IgD-negative memory B cell (primary cell): ENCODE data around the gene THOC6. TPM values are rescaled to one million over a fixed set of nuclear protein-coding genes. Genes with fewer than 3 reads are reported as not detected.

Source experiments
- H3K27ac Mint-ChIP-seq, 3 donors: one replicate each; pipeline ENCODE4 v1.8.0; 2020 to 2022; ENCODE audit warnings: mild to moderate bottlenecking in 3 of 3, mixed read lengths in 3 of 3, moderate library complexity in 1 of 3
- H3K27me3 Mint-ChIP-seq: one replicate; pipeline ENCODE4 v1.8.0; 2021; ENCODE audit warnings: mixed read lengths
- H3K36me3 Mint-ChIP-seq: one replicate; pipeline ENCODE4 v1.8.0; 2020; ENCODE audit warnings: mild to moderate bottlenecking, mixed read lengths
- H3K4me1 Mint-ChIP-seq, 3 donors: one replicate each; pipeline ENCODE4 v1.8.0; 2020 to 2022; ENCODE audit warnings: mixed read lengths in 3 of 3, mild to moderate bottlenecking in 1 of 3
- H3K4me3 Mint-ChIP-seq, 4 donors: one replicate each; pipeline ENCODE4 v1.8.0; 2020 to 2022; ENCODE audit warnings: mild to moderate bottlenecking in 4 of 4, mixed read lengths in 4 of 4, moderate library complexity in 3 of 4
- H3K9me3 Mint-ChIP-seq, 3 donors: one replicate each; pipeline ENCODE4 v1.8.0; 2020 to 2021; ENCODE audit warnings: mixed read lengths in 3 of 3, mild to moderate bottlenecking in 1 of 3
- polyA plus RNA-seq: library from polyadenylated mRNA; unstranded; fragments of 300-500 nt; fragmentation: Illumina TruSeq; gene quantifications from one replicate; pipeline ENCODE4 v1.2.3, GENCODE V29; 2021

THOC6 gene
- polyA plus RNA-seq, 1 donor from 2014 or later = 48.2 TPM

GRCh38 chr16:3017794-3018506, 5.9 kb upstream of the THOC6 start, which contains the start of gene CLDN6:
TSS of gene CLDN6 (minus strand) at chr16:3018183. CDS start at chr16:3016021, 2,162 bp downstream.
- peak within 1 kb of the TSS in 1 of 3 donors; percentile 35 for H3K27ac Mint-ChIP-seq
- no peaks in the 10 kb centered on the region for H3K36me3 Mint-ChIP-seq
- H3K4me3 Mint-ChIP-seq = peak within 1 kb of the TSS in 2 of 4 donors; percentile 43
- peaks cover 10 to 17% (median 16%) of the 10 kb centered on the region in 3 donors for H3K4me1 Mint-ChIP-seq
- peaks cover 6% of the 10 kb centered on the region for H3K27me3 Mint-ChIP-seq
- H3K9me3 Mint-ChIP-seq = no peaks in the 10 kb centered on the region

GRCh38 chr16:3019594-3020246, 4.1 kb upstream of the THOC6 start:
- H3K4me3 Mint-ChIP-seq = peak overlapping the region; percentile 80 to 92 (median 89)
- peaks cover 6% of the 10 kb centered on the region for H3K27me3 Mint-ChIP-seq
- peak overlapping the region; percentile 39 to 87 (median 75) for H3K27ac Mint-ChIP-seq
- H3K4me1 Mint-ChIP-seq = peaks cover 22 to 24% (median 24%) of the 10 kb centered on the region in 3 donors
- peaks cover 2% of the 10 kb centered on the region for H3K36me3 Mint-ChIP-seq
- H3K9me3 Mint-ChIP-seq = no peaks in the 10 kb centered on the region

GRCh38 chr16:3020247-3020603, 3.6 kb upstream of the THOC6 start, which contains the start of gene TNFRSF12A:
TSS of gene TNFRSF12A (plus strand) at chr16:3020368. CDS start at chr16:3020398, 30 bp downstream.
- no peaks in the 10 kb centered on the region for H3K9me3 Mint-ChIP-seq
- peaks cover 22 to 24% (median 24%) of the 10 kb centered on the region in 3 donors for H3K4me1 Mint-ChIP-seq
- H3K4me3 Mint-ChIP-seq = peak within 1 kb of the TSS; percentile 84 to 95 (median 91)
- peaks cover 6% of the 10 kb centered on the region for H3K27me3 Mint-ChIP-seq
- peaks cover 2% of the 10 kb centered on the region for H3K36me3 Mint-ChIP-seq
- peak within 1 kb of the TSS; percentile 71 to 88 (median 87) for H3K27ac Mint-ChIP-seq

- H3K27ac Mint-ChIP-seq = peak overlapping the region; percentile 71 to 88 (median 71)
- H3K9me3 Mint-ChIP-seq = no peaks in the 10 kb centered on the region
- peaks cover 22 to 24% (median 24%) of the 10 kb centered on the region in 3 donors for H3K4me1 Mint-ChIP-seq
- peak overlapping the region; percentile 84 to 95 (median 91) for H3K4me3 Mint-ChIP-seq
- H3K36me3 Mint-ChIP-seq = peaks cover 2% of the 10 kb centered on the region
- H3K27me3 Mint-ChIP-seq = peaks cover 6% of the 10 kb centered on the region
Observed at GRCh38 chr16:3020604-3021448, 3.0 kb upstream of the THOC6 start.

- peak overlapping the region; percentile 71 to 88 (median 71) for H3K27ac Mint-ChIP-seq
- peaks cover 23 to 24% (median 24%) of the 10 kb centered on the region in 3 donors for H3K4me1 Mint-ChIP-seq
- peaks cover 5% of the 10 kb centered on the region for H3K36me3 Mint-ChIP-seq
- H3K9me3 Mint-ChIP-seq = no peaks in the 10 kb centered on the region
- peak overlapping the region; percentile 84 to 95 (median 90) for H3K4me3 Mint-ChIP-seq
- H3K27me3 Mint-ChIP-seq = peaks cover 4% of the 10 kb centered on the region
Observed at GRCh38 chr16:3021449-3022207, 2.2 kb upstream of the THOC6 start.

- H3K27me3 Mint-ChIP-seq = no peaks in the 10 kb centered on the region
- no peaks in the 10 kb centered on the region for H3K9me3 Mint-ChIP-seq
- H3K27ac Mint-ChIP-seq = peak overlapping the region; percentile 67 to 96 (median 88)
- peaks cover 5% of the 10 kb centered on the region for H3K36me3 Mint-ChIP-seq
- H3K4me3 Mint-ChIP-seq = peak overlapping the region in 3 of 4 donors; percentile 17 to 99 (median 85)
- H3K4me1 Mint-ChIP-seq = peaks cover 23 to 24% (median 24%) of the 10 kb centered on the region in 3 donors
Observed at GRCh38 chr16:3022208-3022683, 1.6 kb upstream of the THOC6 start.

- Mint-ChIP-seq H3K4me1 (peaks cover 23 to 24% (median 24%) of the 10 kb centered on the region in 3 donors), H3K27me3 (no peaks in the 10 kb centered on the region), H3K4me3 (peak overlapping the region; percentile 85 to 99 (median 94)), H3K9me3 (no peaks in the 10 kb centered on the region), H3K36me3 (peaks cover 7% of the 10 kb centered on the region), H3K27ac (peak overlapping the region; percentile 88 to 97 (median 96))
Observed at GRCh38 chr16:3022684-3023414, 986 bp upstream of the THOC6 start.

- Mint-ChIP-seq H3K36me3 (peaks cover 7% of the 10 kb centered on the region), H3K4me3 (peak overlapping the region; percentile 85 to 99 (median 94)), H3K4me1 (peaks cover 24 to 26% (median 24%) of the 10 kb centered on the region in 3 donors), H3K27me3 (no peaks in the 10 kb centered on the region), H3K9me3 (no peaks in the 10 kb centered on the region), H3K27ac (peak overlapping the region; percentile 88 to 97 (median 96))
Observed at GRCh38 chr16:3023415-3023668, 493 bp upstream of the THOC6 start.

GRCh38 chr16:3025032-3026002, 1.5 kb downstream of the THOC6 start:
- Mint-ChIP-seq H3K4me3 (peak overlapping the region in 1 of 4 donors; percentile 57), H3K36me3 (peaks cover 7% of the 10 kb centered on the region), H3K9me3 (no peaks in the 10 kb centered on the region), H3K27me3 (peaks cover 11% of the 10 kb centered on the region), H3K27ac (peak overlapping the region in 1 of 3 donors; percentile 79), H3K4me1 (peaks cover 24 to 30% (median 30%) of the 10 kb centered on the region in 3 donors)

- H3K27ac Mint-ChIP-seq = peak overlapping the region in 1 of 3 donors; percentile 79
- no peaks in the 10 kb centered on the region for H3K9me3 Mint-ChIP-seq
- peaks cover 7% of the 10 kb centered on the region for H3K36me3 Mint-ChIP-seq
- H3K27me3 Mint-ChIP-seq = peaks cover 15% of the 10 kb centered on the region
- peak overlapping the region in 1 of 4 donors; percentile 57 for H3K4me3 Mint-ChIP-seq
- peaks cover 24 to 30% (median 28%) of the 10 kb centered on the region in 3 donors for H3K4me1 Mint-ChIP-seq
Observed at GRCh38 chr16:3026003-3026378, 2.2 kb downstream of the THOC6 start.

GRCh38 chr16:3026609-3027488, 3.0 kb downstream of the THOC6 start:
- H3K9me3 Mint-ChIP-seq = no peaks in the 10 kb centered on the region
- peak overlapping the region in 1 of 3 donors; percentile 79 for H3K27ac Mint-ChIP-seq
- H3K27me3 Mint-ChIP-seq = peaks cover 17% of the 10 kb centered on the region
- peaks cover 7% of the 10 kb centered on the region for H3K36me3 Mint-ChIP-seq
- peaks cover 16 to 24% (median 22%) of the 10 kb centered on the region in 3 donors for H3K4me1 Mint-ChIP-seq
- H3K4me3 Mint-ChIP-seq = peak overlapping the region in 1 of 4 donors; percentile 57

- Mint-ChIP-seq H3K4me3 (no peak overlapping the region), H3K27me3 (peaks cover 20% of the 10 kb centered on the region), H3K27ac (no peak overlapping the region), H3K4me1 (peaks cover 16 to 23% (median 19%) of the 10 kb centered on the region in 3 donors), H3K9me3 (no peaks in the 10 kb centered on the region), H3K36me3 (peaks cover 9% of the 10 kb centered on the region)
Observed at GRCh38 chr16:3027489-3027795, 3.6 kb downstream of the THOC6 start.
